Lower leg skin (tissue), 4 donors: ENCODE results near the gene RPS28. TPM values are rescaled to one million over a fixed set of nuclear protein-coding genes. Genes with fewer than 3 reads are reported as not detected.

Experiments used
- DNase-seq, 2 donors: peaks; one replicate each; pipeline ENCODE4 v3.0.0-alpha.2; 2019; ENCODE audit warnings: low spot score in 2 of 2
- H3K4me3 ChIP-seq: fragments of 200-600 bp; sonication (generic); 2 replicates; pipeline ENCODE4 v1.5.1; 2017; ENCODE audit warnings: mild to moderate bottlenecking, low read depth; ENCODE audit not compliant: poor library complexity, severe bottlenecking
- POLR2A ChIP-seq, 2 donors: fragments of 450-650 bp; IDR thresholded peaks; one replicate each; pipeline ENCODE4 v1.6.1; 2016 to 2017; ENCODE audit warnings: antibody characterized with exemption in 2 of 2, mild to moderate bottlenecking in 1 of 2, moderate library complexity in 1 of 2
- WGBS, 2 donors: methylation state at CpG; one replicate each; pipeline ENCODE4 v1.1.5; 2018; 5-methylcytosine and 5-hydroxymethylcytosine counted together
- intact Hi-C: fragments of 100-400 bp; cut with DNase I; formaldehyde crosslinking; loops from one replicate; pipeline ENCODE4 v1.15.0; 2023; ENCODE audit warnings: low total_unique reads
- total RNA-seq, 4 donors: library from RNA; depleted of rRNA; stranded (reverse); fragments of >200 nt; gene quantifications; one replicate each; pipeline ENCODE4 v1.1.0, GENCODE V29; 2016
- TF ChIP-seq, protein P1 (sequence below), 3 donors: fragments of 450-650 bp; IDR thresholded peaks; one replicate each; pipeline ENCODE4 v1.5.1; 2016; ENCODE audit warnings: antibody characterized with exemption in 3 of 3, mild to moderate bottlenecking in 3 of 3, moderate library complexity in 2 of 3

The RPS28 gene
- total RNA-seq, 4 donors from 2014 or later, result 427 to 879 (median 727) TPM

DNA sequence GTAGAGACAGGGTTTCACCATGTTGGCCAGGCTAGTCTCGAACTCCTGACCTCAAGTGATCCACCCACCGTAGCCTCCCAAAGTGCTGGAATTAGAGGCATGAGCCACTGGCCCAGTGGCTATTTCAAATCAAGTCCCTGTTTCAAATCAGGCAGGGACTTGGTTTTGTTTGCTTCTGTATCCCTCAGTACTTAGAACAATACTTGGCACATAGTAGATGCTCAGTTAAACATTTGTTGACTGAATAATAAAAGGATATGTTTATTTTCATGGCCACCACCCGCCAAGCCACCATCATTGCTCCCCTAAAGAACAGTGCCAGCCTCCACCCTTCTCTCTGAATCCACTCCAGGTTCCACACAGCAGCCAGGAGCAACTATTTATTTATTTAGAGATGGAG, 4.2 kb downstream of the RPS28 start:
- intact Hi-C loops, result loop anchor here (10.0 kb wide), 1 partner anchor 61 kb away; no protein-coding TSS in a partner anchor
- WGBS, 2 donors, result 76 to 83% methylated on average over 3 of the region's 3 CpGs
- no peak for DNase-seq
- TF ChIP-seq, protein P1, sequence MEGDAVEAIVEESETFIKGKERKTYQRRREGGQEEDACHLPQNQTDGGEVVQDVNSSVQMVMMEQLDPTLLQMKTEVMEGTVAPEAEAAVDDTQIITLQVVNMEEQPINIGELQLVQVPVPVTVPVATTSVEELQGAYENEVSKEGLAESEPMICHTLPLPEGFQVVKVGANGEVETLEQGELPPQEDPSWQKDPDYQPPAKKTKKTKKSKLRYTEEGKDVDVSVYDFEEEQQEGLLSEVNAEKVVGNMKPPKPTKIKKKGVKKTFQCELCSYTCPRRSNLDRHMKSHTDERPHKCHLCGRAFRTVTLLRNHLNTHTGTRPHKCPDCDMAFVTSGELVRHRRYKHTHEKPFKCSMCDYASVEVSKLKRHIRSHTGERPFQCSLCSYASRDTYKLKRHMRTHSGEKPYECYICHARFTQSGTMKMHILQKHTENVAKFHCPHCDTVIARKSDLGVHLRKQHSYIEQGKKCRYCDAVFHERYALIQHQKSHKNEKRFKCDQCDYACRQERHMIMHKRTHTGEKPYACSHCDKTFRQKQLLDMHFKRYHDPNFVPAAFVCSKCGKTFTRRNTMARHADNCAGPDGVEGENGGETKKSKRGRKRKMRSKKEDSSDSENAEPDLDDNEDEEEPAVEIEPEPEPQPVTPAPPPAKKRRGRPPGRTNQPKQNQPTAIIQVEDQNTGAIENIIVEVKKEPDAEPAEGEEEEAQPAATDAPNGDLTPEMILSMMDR (IDR thresholded peaks at IDR 0.05), result no peak
- no peak for TF ChIP-seq POLR2A (IDR thresholded peaks at IDR 0.05)
- no peak overlapping the region for H3K4me3 ChIP-seq

GRCh38 chr19:8329996-8330395, 8.7 kb downstream of the RPS28 start:
- no peak overlapping the region for H3K4me3 ChIP-seq
- 45 to 77% methylated on average over 3 of the region's 3 CpGs for WGBS, 2 donors
- TF ChIP-seq, protein P1 (IDR thresholded peaks at IDR 0.05), result no peak
- no peak for TF ChIP-seq POLR2A (IDR thresholded peaks at IDR 0.05)
- DNase-seq, result no peak
- intact Hi-C loops, result loop anchor here (10.0 kb wide), 1 partner anchor 65 kb away; no protein-coding TSS in a partner anchor

DNA sequence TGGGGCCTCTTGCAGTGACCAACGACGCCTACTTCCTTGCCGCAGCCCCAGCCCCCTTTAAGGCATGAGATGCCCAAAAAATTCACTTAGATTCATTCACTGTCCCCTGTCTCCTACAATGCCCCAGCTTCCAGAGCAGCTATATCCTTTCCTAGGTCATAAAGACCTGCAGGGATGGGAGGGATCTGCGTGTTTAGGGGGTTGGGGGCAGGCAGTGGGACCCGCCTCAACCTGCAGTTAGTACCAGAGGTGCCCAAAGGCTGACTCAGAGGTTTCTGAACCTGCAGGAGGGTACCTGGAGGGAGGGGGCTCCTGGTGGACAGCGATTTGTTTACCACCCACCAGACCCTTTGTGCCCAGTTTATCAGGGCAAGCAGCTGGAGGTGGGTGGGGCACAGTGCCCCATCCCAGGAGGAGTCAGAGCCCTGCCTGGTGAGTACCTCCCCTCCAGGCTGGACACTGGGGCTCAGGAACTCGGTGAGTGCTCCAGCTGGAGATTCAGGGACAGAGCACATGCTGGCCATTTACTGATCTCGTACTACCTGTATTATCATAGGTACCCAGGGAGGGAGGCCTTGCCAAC, 10.1 kb downstream of the RPS28 start:
- WGBS, 2 donors, result 75% methylated on average over 8 of the region's 8 CpGs
- DNase-seq, result no peak
- H3K4me3 ChIP-seq, result no peak overlapping the region
- TF ChIP-seq, protein P1 (IDR thresholded peaks at IDR 0.05), result no peak
- no peak for TF ChIP-seq POLR2A (IDR thresholded peaks at IDR 0.05)
- intact Hi-C loops, result no loop called here

GRCh38 chr19:8332976-8333766, 11.9 kb downstream of the RPS28 start:
- no peak for DNase-seq
- WGBS, 2 donors, result 25 to 32% methylated on average over 44 to 47 of the region's 52 CpGs
- H3K4me3 ChIP-seq, result no peak overlapping the region
- intact Hi-C loops, result no loop called here
- TF ChIP-seq POLR2A (IDR thresholded peaks at IDR 0.05), result no peak
- TF ChIP-seq, protein P1 (IDR thresholded peaks at IDR 0.05), result no peak

DNA sequence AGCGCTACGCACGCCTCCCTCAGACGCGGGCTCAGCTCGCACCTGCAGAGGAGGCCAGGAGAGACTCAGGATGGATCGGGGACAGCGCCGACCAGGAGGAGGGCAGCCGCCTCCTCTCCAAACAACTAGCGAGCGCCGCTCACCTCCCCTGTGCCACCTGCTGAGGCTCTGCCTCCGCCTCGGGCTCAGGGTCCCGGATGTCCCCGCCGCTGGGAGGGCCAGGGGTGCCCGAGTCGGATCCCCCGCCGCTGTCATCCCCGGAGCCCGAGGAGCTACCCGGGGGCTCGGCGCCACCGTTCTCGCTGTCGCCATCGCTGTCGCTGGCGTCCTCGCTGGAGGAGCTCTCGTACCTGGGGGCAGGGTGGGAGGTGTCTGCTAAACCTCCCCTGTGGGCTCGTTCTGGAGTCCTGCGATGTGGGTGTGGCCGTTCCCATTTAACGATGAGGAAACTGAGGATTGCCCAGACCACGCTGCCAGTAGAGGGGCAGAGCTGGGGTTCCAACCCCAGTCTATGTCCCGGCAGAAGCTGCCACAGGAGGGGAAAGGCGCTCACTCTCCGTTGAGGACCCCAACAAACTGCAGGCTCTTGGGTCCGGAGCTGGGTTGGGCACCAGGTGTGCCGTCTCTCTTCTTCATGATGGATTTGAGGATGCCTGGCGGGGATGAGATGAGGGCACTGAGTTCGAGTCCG, 12.6 kb downstream of the RPS28 start:
- no peak overlapping the region for H3K4me3 ChIP-seq
- intact Hi-C loops, result no loop called here
- TF ChIP-seq POLR2A (IDR thresholded peaks at IDR 0.05), result no peak
- TF ChIP-seq, protein P1 (IDR thresholded peaks at IDR 0.05), result no peak
- 17 to 43% methylated on average over 27 to 42 of the region's 48 CpGs for WGBS, 2 donors
- no peak for DNase-seq
